MCF 10A (cell line): ENCODE results near the gene RPP14. TPM values are rescaled to one million over a fixed set of nuclear protein-coding genes. Genes with fewer than 3 reads are reported as not detected.

Experiments used
- BruUV-seq: library from RNA; stranded (reverse); fragments of 400-500 nt; replicated peaks from 2 replicates; lab custom pipeline; 2021; lab: Mats Ljungman, UMichigan
- CTCF ChIA-PET: fragments of 300-600 bp; sonication (Branson Sonifier 250); formaldehyde crosslinking; extraction: SDS; loops from one replicate; lab custom pipeline; 2021; ENCODE audit warnings: antibody characterized with exemption, inconsistent platforms; lab: Yijun Ruan, JAX
- POLR2A ChIA-PET: fragments of 300-600, 350-650 bp; sonication (Branson Sonifier 250); formaldehyde crosslinking; extraction: SDS; loops from one replicate; lab custom pipeline; 2020; ENCODE audit warnings: antibody characterized with exemption, inconsistent platforms; lab: Yijun Ruan, JAX
- DNase-seq: peaks from one replicate; pipeline ENCODE4 v3.0.0-alpha.2; 2018; ENCODE audit not compliant: unreplicated experiment
- H3K27ac Mint-ChIP-seq: one replicate; pipeline ENCODE4 v1.8.0; 2022; ENCODE audit warnings: mild to moderate bottlenecking, low read depth, mixed read lengths; ENCODE audit not compliant: unreplicated experiment
- H3K27me3 Mint-ChIP-seq: one replicate; pipeline ENCODE4 v1.8.0; 2022; ENCODE audit warnings: mixed read lengths; ENCODE audit not compliant: insufficient read depth, unreplicated experiment
- H3K36me3 Mint-ChIP-seq: one replicate; pipeline ENCODE4 v1.8.0; 2022; ENCODE audit warnings: mild to moderate bottlenecking, moderate library complexity, mixed read lengths; ENCODE audit not compliant: insufficient read depth, unreplicated experiment
- H3K4me1 Mint-ChIP-seq: one replicate; pipeline ENCODE4 v1.8.0; 2022; ENCODE audit warnings: mixed read lengths; ENCODE audit not compliant: insufficient read depth, unreplicated experiment
- H3K4me3 Mint-ChIP-seq: one replicate; pipeline ENCODE4 v1.8.0; 2022; ENCODE audit warnings: mild to moderate bottlenecking, moderate library complexity, mixed read lengths; ENCODE audit not compliant: unreplicated experiment
- H3K9me3 Mint-ChIP-seq: one replicate; pipeline ENCODE4 v1.8.0; 2022; ENCODE audit warnings: mixed read lengths; ENCODE audit not compliant: unreplicated experiment
- CTCF ChIP-seq: fragments of 200-600 bp; IDR thresholded peaks from one replicate; pipeline ENCODE4 v1.8.0; 2022; ENCODE audit warnings: antibody characterized with exemption, mild to moderate bottlenecking; ENCODE audit not compliant: unreplicated experiment
- intact Hi-C: fragments of 100-400 bp; cut with micrococcal nuclease; formaldehyde crosslinking; loops from 2 replicates; pipeline ENCODE4 v1.14.1; 2022
- total RNA-seq: library from RNA; stranded (reverse); gene quantifications from 2 replicates; pipeline ENCODE4 v1.2.3, GENCODE V29; 2022

Gene RPP14
- total RNA-seq, 1 experiment from 2014 or later = 20.0 TPM

- intact Hi-C loops = loop anchor here (1.0 to 10.0 kb wide), 4 partner anchors 107 to 353 kb away; no protein-coding TSS in a partner anchor
- no peaks in the 10 kb centered on the region for H3K27me3 Mint-ChIP-seq
- no TSS peak for BruUV-seq
- POLR2A ChIA-PET = interaction anchor here (0.6 to 3.4 kb wide), 14 partner anchors 8 to 322 kb away, joined by 3 to 54 read pairs (median 4); partner anchors contain the start of genes ABHD6 and PXK
- no peaks in the 10 kb centered on the region for H3K4me1 Mint-ChIP-seq
- H3K4me3 Mint-ChIP-seq = peak overlapping the region; percentile 96
- peak overlapping the region; percentile 99 for H3K27ac Mint-ChIP-seq
- DNase-seq = peak; percentile 53
- peaks cover 56% of the 10 kb centered on the region for H3K36me3 Mint-ChIP-seq
- no peaks in the 10 kb centered on the region for H3K9me3 Mint-ChIP-seq
- CTCF ChIA-PET = interaction anchor here (0.6 to 4.3 kb wide), 43 partner anchors 9 to 323 kb away, joined by 3 to 46 read pairs (median 5); no protein-coding TSS in a partner anchor
- TF ChIP-seq CTCF = peak; percentile 52
These were observed 1.7 kb downstream of the RPP14 start for GRCh38 chr3:58307639-58308215.

GRCh38 chr3:58308728-58309127, 2.7 kb downstream of the RPP14 start:
- POLR2A ChIA-PET = interaction anchor here (0.8 to 1.2 kb wide), 2 partner anchors 9 to 112 kb away, joined by 3 to 4 read pairs; no protein-coding TSS in a partner anchor
- H3K27ac Mint-ChIP-seq = peak overlapping the region; percentile 42
- CTCF ChIA-PET = interaction anchor here (0.5 to 4.3 kb wide), 22 partner anchors 8 to 1313 kb away, joined by 3 to 46 read pairs (median 4); no protein-coding TSS in a partner anchor
- no peak for TF ChIP-seq CTCF
- intact Hi-C loops = loop anchor here (10.0 kb wide), 1 partner anchor 354 kb away; no protein-coding TSS in a partner anchor
- no peaks in the 10 kb centered on the region for H3K4me1 Mint-ChIP-seq
- peaks cover 66% of the 10 kb centered on the region for H3K36me3 Mint-ChIP-seq
- no peaks in the 10 kb centered on the region for H3K9me3 Mint-ChIP-seq
- DNase-seq = no peak
- peak overlapping the region; percentile 96 for H3K4me3 Mint-ChIP-seq
- no TSS peak for BruUV-seq
- H3K27me3 Mint-ChIP-seq = no peaks in the 10 kb centered on the region

DNA sequence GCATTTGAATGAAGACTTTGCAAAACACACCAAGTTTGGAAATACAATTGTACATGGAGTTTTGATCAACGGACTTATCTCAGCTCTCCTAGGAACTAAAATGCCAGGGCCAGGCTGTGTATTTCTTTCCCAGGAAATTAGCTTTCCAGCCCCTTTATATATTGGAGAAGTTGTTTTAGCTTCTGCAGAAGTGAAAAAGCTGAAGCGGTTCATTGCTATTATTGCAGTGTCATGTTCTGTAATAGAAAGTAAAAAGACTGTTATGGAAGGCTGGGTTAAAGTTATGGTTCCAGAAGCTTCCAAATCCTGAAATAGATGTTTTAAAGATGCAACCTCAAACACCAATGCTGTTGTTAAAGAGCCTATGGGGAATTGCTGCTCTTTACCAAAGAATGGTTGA, 11.8 kb downstream of the RPP14 start:
- Mint-ChIP-seq H3K4me1 (no peaks in the 10 kb centered on the region), H3K4me3 (no peak overlapping the region), H3K27me3 (no peaks in the 10 kb centered on the region), H3K36me3 (peaks cover 80% of the 10 kb centered on the region), H3K27ac (no peak overlapping the region), H3K9me3 (no peaks in the 10 kb centered on the region)
- intact Hi-C loops = no loop called here
- TSS peak; percentile 28 for BruUV-seq
- no peak for DNase-seq
- ChIA-PET POLR2A (interaction anchor here (1.2 to 4.3 kb wide), 2 partner anchors 9 to 11 kb away, joined by 3 to 15 read pairs; partner anchors contain the start of genes HTD2 and RPP14), CTCF (interaction anchor here (0.6 to 4.6 kb wide), 6 partner anchors 9 to 115 kb away, joined by 4 to 46 read pairs (median 4); partner anchors contain the start of genes HTD2 and RPP14)
- no peak for TF ChIP-seq CTCF

DNA sequence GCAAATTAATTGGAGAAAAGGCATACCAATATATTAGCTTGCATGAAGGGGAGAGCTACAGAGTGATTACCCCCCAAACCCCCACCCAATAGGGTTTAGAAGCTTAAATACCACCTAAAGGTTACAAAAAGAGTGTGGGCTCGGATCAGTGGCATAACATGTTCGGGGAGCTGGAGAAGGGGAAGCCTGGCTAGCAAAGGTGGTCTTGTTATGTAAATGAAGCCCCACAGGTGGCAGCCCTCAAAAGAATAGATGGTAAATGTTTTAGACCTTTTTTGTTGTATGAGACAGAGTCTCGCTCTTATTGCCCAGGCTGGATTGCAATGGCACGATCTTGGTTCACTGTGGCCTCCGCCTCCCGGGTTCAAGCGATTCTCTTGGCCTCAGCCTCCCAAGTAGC, 15.7 kb downstream of the RPP14 start:
- H3K36me3 Mint-ChIP-seq = peaks cover 40% of the 10 kb centered on the region
- H3K9me3 Mint-ChIP-seq = no peaks in the 10 kb centered on the region
- no peak for DNase-seq
- no peaks in the 10 kb centered on the region for H3K4me1 Mint-ChIP-seq
- no peak overlapping the region for H3K27ac Mint-ChIP-seq
- H3K4me3 Mint-ChIP-seq = no peak overlapping the region
- no TSS peak for BruUV-seq
- no peak for TF ChIP-seq CTCF
- ChIA-PET POLR2A (interaction anchor here (0.6 to 1.2 kb wide), 2 partner anchors 13 to 133 kb away, joined by 3 to 5 read pairs; no protein-coding TSS in a partner anchor), CTCF (interaction anchor here (0.6 to 4.1 kb wide), 18 partner anchors 8 to 374 kb away, joined by 3 to 30 read pairs (median 3); partner anchors contain the start of genes HTD2, KCTD6, PXK and RPP14)
- no peaks in the 10 kb centered on the region for H3K27me3 Mint-ChIP-seq
- intact Hi-C loops = loop anchor here (1.0 to 2.0 kb wide), 3 partner anchors 93 to 309 kb away; no protein-coding TSS in a partner anchor
